Mesodermal cell (in vitro differentiated cells): ENCODE results near the gene SLC28A1.

Experiments used
- H3K27ac ChIP-seq: 2 replicates; pipeline ENCODE4 v1.7.0; 2013; ENCODE audit warnings: mild to moderate bottlenecking, low read depth, low read length, moderate library complexity; ENCODE audit not compliant: severe bottlenecking
- H3K36me3 ChIP-seq: 2 replicates; pipeline ENCODE4 v1.7.1; 2013; ENCODE audit warnings: mild to moderate bottlenecking, low read length, moderate library complexity; ENCODE audit not compliant: control insufficient read depth, insufficient read depth
- H3K4me1 ChIP-seq: one replicate; pipeline ENCODE4 v1.7.1; 2013; ENCODE audit warnings: mild to moderate bottlenecking, low read length; ENCODE audit not compliant: insufficient read depth, control insufficient read depth, poor library complexity, severe bottlenecking
- H3K4me3 ChIP-seq: 2 replicates; pipeline ENCODE4 v1.7.0; 2013; ENCODE audit warnings: low read length, control low read depth, mild to moderate bottlenecking; ENCODE audit not compliant: insufficient read depth, poor library complexity, severe bottlenecking; ENCODE audit errors: extremely low read depth
- H3K9me3 ChIP-seq: 2 replicates; pipeline ENCODE4 v1.7.1; 2013; ENCODE audit warnings: mild to moderate bottlenecking, low read length, moderate library complexity; ENCODE audit not compliant: control insufficient read depth
- WGBS, 2 experiments: methylation state at CpG; one replicate each; pipeline ENCODE4 v1.1.5; 2013; ENCODE audit warnings: missing lambda C conversion rate in 2 of 2; ENCODE audit not compliant: insufficient coverage in 2 of 2; 5-methylcytosine and 5-hydroxymethylcytosine counted together

Gene SLC28A1

DNA sequence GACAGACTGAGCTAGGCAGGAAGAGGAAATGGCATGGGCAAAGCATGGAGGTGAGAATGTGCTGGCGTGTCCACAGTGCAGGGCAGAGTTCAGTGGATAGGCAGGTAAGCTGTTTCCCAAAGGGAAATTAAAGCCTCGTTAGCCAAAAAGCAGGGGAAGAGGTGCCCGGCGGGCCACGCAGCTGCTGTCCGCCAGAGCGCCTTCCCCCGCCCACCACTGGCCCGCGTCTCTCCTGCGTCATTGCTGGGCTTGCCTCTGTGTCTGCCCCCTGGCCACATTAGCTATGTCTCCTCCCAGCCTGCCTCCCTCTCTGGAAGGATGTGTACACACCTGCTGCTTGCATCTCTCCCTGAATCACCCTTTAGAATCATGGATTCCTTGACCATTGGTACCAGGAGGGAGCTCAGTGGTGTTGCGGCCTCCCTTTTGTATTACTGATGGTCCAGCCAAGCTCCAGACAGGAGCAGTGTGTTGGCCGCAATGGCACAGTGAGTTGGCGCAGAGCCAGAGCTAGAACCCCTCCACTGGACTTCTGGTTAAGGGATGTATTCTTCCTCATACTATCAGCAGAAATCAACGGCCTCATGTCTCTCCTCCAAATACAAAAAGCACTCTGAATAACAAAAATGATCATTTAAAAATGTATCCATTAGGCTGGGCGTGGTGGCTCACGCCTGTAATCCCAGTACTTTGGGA lies 26.6 kb downstream of the SLC28A1 start:
- Histone ChIP-seq H3K27ac (no peak overlapping the region), H3K4me1 (peaks cover 20% of the 10 kb centered on the region), H3K4me3 (no peak overlapping the region), H3K36me3 (no peaks in the 10 kb centered on the region), H3K9me3 (no peaks in the 10 kb centered on the region)
- 92 to 94% methylated on average over 13 to 16 of the region's 17 CpGs for WGBS, 2 experiments

DNA sequence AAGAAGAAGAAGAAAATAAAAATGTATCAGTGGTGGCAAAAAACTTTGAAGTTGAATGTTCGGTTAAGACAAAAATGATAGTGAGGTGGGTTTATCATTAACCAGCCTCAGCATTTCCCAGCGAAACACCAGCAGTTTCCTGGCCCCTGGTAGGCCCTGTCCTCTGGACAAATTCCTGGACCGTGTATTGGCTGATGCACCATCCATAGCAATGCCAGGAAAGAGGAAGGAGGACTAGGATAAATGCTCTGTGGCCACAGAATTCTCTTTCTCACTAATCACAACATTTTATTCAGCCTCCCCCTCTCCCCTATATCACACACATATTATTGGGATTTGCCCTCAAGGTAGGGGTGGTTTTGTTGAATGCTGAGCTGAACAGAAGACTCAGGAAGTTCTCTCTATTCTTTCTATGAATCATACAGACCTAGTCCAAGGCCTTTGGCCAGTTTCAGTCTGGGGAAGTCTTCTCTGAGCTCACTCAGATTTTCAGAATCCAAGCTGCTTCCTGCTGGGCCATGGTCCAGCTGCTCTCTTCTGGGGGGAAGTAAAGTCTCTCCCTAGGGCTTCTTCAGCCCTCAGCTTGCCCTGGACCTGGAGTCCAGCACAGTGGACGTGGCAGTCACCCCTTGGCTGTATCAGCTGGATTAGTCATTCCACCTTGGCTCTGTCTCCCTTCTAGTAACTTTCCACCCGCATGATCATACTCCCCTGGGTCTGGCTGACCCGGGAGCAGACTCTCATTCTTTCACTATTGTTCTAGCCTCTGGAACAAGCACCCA lies 27.6 kb downstream of the SLC28A1 start:
- H3K4me1 ChIP-seq: peaks cover 20% of the 10 kb centered on the region
- H3K9me3 ChIP-seq: no peaks in the 10 kb centered on the region
- H3K27ac ChIP-seq: peak overlapping the region; percentile 54
- no peaks in the 10 kb centered on the region for H3K36me3 ChIP-seq
- H3K4me3 ChIP-seq: no peak overlapping the region
- WGBS, 2 experiments: 86 to 89% methylated on average over 4 of the region's 6 CpGs

DNA sequence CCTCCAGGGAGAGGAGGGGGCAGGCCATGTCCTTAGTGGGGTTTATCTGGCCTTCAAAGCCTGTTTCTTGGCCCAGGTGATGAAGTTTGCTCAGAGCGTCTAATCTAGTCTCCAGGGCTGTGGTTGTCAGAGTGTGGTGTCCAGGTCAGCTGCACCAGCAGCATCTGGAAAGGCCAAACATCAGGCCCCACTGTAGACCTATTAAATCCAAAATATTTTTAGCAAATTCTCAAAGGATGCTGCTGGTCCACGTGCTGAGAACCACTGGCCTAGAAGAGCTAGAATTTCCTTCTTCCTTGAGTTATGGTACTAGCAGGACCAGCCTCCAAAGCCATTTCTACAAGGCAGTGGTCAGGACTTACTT lies 28.9 kb downstream of the SLC28A1 start:
- no peak overlapping the region for H3K4me3 ChIP-seq
- H3K4me1 ChIP-seq: peaks cover 20% of the 10 kb centered on the region
- H3K27ac ChIP-seq: no peak overlapping the region
- 84 to 94% methylated on average over 2 of the region's 2 CpGs for WGBS, 2 experiments
- no peaks in the 10 kb centered on the region for H3K36me3 ChIP-seq
- no peaks in the 10 kb centered on the region for H3K9me3 ChIP-seq

DNA sequence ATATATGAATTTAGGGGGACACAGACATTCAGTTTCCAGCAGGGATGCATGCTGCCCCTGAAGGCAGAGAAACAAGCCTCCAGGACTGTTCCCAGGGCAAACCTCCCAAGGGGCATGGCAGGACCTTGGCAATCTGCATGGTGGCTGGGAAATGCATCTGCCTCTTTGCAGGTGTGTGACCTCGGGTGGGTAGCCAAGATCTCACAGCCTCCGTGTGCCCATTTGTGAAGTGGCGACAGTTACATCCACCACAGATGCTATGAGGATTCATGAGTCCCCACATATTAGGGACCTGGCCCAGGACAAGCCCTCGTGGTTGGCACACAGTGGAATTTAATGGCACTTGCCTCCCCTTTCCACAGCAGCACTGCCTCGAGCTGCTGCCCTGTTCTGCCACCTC lies 29.9 kb downstream of the SLC28A1 start:
- H3K36me3 ChIP-seq: no peaks in the 10 kb centered on the region
- no peaks in the 10 kb centered on the region for H3K9me3 ChIP-seq
- H3K4me1 ChIP-seq: peaks cover 20% of the 10 kb centered on the region
- 89 to 91% methylated on average over 4 to 5 of the region's 5 CpGs for WGBS, 2 experiments
- H3K27ac ChIP-seq: no peak overlapping the region
- no peak overlapping the region for H3K4me3 ChIP-seq

DNA sequence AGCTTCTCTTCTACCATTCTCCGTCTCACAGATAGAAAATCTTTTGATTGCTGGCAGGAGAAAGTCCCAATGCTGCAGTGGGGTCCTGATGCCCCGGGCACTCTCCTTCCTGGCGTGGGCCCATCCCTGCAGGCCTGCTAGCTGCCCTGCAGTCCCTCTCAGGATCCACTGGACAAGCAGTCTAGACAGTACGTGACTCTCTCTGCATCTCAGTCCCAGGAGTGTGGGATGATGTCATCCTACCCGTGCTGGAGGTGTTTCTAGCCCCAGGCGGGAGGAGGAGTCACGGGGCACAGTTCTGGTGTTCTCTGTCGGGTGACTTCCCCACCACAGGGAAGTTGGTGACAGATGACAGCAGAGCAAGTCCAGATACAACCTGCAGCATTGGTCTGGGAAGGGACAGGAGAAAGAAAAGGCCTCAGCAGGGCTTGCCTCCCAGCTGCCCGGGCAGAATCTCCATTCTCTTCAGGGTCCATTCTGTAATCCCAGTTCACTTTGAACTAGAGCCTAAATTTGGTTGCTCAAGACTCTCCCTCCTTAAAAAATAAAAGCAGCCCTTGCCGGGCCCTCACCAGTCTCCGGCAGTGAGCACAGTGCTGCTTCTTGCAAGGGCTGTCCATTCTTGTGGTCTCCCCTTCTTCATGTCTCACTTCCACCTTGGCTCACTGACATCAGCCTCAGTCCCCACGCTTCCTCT lies 30.6 kb downstream of the SLC28A1 start:
- 72 to 76% methylated on average over 9 to 10 of the region's 12 CpGs for WGBS, 2 experiments
- Histone ChIP-seq H3K4me1 (peaks cover 20% of the 10 kb centered on the region), H3K36me3 (no peaks in the 10 kb centered on the region), H3K4me3 (no peak overlapping the region), H3K9me3 (no peaks in the 10 kb centered on the region), H3K27ac (no peak overlapping the region)

DNA sequence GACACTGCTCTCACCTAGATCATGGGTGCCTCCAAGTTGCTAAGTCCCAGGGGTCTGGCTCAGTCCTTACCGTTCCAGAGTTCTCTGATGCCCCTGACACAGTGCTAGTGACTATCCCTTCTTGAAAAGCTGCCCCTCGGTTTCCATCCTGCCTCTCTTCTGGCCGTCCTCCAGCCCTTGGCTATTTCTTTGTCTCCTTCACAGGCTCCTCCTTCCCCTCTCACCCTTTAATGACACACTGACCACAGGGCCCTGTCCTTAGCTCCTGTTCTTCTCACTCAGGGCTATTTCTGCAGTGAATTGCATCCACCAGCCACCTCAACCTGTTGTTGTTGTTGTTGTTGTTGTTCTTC lies 31.1 kb downstream of the SLC28A1 start:
- Histone ChIP-seq H3K9me3 (no peaks in the 10 kb centered on the region), H3K4me3 (no peak overlapping the region), H3K4me1 (peaks cover 20% of the 10 kb centered on the region), H3K36me3 (no peaks in the 10 kb centered on the region), H3K27ac (no peak overlapping the region)
- WGBS, 2 experiments: 76 to 91% methylated on average over 3 of the region's 3 CpGs

DNA sequence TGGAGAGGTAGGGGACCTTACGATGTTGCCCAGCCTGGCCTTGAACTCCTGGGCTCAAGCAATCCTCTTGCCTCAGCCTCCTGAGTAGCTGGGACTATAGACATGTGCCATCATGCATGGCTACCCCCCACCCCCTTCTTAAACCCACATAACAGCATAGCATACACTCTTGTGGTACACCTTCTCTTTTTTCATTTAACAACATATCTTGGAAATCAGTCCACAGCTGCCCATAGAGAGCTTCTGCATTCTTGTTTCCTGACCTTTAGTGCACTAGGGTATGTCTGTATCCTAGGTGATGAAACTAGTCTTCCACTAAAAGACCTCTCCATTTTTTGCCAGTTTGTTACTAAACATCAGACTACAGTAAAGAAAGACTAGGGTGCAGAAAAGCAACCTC lies 33.0 kb downstream of the SLC28A1 start:
- no peaks in the 10 kb centered on the region for H3K9me3 ChIP-seq
- 71 to 100% methylated on average over 1 of the region's 1 CpG for WGBS, 2 experiments
- no peak overlapping the region for H3K27ac ChIP-seq
- H3K4me3 ChIP-seq: no peak overlapping the region
- peaks cover 12% of the 10 kb centered on the region for H3K4me1 ChIP-seq
- H3K36me3 ChIP-seq: no peaks in the 10 kb centered on the region

DNA sequence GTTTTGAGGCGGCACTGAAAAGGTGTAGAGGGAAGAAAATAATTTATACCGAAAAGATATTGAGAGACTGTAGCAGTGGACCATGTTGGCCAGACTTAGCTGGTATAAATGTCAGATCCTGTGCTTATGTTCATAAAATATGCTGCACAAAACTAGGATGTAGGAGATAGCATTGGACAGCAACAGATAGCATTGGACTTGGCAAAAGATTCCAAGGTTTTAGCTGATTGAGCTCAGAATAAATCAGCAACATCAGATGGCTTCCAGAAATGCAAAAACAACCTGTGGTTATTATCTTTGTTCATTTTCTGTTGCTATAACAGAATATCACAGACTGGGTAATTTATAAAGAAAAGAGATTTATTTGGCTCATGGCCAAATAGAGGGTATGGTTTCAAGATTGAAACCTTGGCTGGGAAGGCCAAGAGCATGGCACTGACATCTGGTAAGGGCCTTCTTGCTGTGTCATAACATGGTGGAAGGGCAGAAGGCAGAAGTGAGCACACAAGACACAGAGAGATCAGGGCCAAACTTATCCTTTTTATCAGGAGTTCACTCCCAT lies 34.7 kb downstream of the SLC28A1 start:
- no peak overlapping the region for H3K27ac ChIP-seq
- H3K36me3 ChIP-seq: no peaks in the 10 kb centered on the region
- 83 to 91% methylated on average over 2 of the region's 2 CpGs for WGBS, 2 experiments
- peaks cover 10% of the 10 kb centered on the region for H3K4me1 ChIP-seq
- no peaks in the 10 kb centered on the region for H3K9me3 ChIP-seq
- H3K4me3 ChIP-seq: no peak overlapping the region

DNA sequence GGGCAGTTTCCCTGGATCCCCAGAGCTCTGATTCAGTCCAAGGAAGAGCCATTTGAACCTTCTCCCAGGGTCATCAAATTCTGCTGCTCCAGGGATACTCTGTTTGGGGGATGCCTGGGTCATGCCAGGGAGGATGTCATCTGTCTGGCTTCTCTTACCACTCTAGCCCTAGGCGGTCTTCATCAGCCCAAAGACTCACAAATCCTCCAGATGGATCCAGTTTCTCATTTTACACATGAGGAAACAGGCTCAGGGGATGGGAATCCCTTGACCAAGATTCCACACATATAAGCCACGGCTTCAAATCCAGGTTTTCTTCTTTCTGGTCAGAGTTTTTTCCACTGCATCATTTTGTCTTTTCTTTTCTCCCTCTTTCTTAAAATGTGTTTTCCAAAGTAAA lies 36.7 kb downstream of the SLC28A1 start:
- WGBS, 2 experiments: 71 to 100% methylated on average over 1 of the region's 2 CpGs
- H3K27ac ChIP-seq: no peak overlapping the region

DNA sequence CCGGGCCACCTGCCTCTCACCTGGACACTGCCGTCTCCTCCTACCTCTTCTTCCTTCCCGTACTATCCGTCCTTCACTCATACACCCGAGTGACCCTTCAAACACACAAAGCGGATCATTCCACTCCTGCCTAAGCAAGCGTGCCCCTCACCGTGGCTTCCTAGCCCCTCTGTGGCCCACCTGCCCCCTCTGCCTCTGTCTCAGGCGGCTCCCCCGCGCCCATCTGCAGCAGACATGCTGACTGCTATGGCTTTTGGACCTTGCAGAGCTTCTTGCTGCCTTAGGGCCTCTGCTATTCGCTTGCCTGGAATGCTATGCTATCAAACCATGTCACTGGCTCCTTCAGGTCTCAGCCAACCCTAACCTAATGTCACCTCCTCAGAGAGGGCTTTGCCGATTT lies 38.1 kb downstream of the SLC28A1 start:
- Histone ChIP-seq H3K36me3 (no peaks in the 10 kb centered on the region), H3K27ac (no peak overlapping the region), H3K4me1 (no peaks in the 10 kb centered on the region), H3K4me3 (no peak overlapping the region), H3K9me3 (no peaks in the 10 kb centered on the region)
- WGBS, 2 experiments: 89 to 90% methylated on average over 9 to 13 of the region's 13 CpGs

More for the DNA sequence above, 36.7 kb downstream of the SLC28A1 start:
- no peaks in the 10 kb centered on the region for H3K36me3 ChIP-seq
- H3K4me1 ChIP-seq: no peaks in the 10 kb centered on the region
- H3K9me3 ChIP-seq: no peaks in the 10 kb centered on the region
- H3K4me3 ChIP-seq: no peak overlapping the region
